ENCODE results near the gene RAB8B. TPM values are rescaled to one million over a fixed set of nuclear protein-coding genes. Genes with fewer than 3 reads are reported as not detected.

RAB8B gene
- total RNA-seq, 1 donor from 2014 or later, result 135 TPM

GRCh38 chr15:63295341-63295740, 105.9 kb downstream of the RAB8B start:
- no peaks in the 10 kb centered on the region for H3K4me1 Mint-ChIP-seq (ENCODE audit: low read depth)
- intact Hi-C loops (cut with micrococcal nuclease), result no loop called here
- H3K4me3 Mint-ChIP-seq, result no peak overlapping the region
- H3K36me3 Mint-ChIP-seq (ENCODE audit: low read depth), result peaks cover 2% of the 10 kb centered on the region
- H3K9me3 Mint-ChIP-seq, result no peaks in the 10 kb centered on the region
- H3K27me3 Mint-ChIP-seq (ENCODE audit: insufficient read depth), result no peaks in the 10 kb centered on the region
- DNase-seq (ENCODE audit: low spot score), result no peak
- H3K27ac Mint-ChIP-seq, result no peak overlapping the region

DNA sequence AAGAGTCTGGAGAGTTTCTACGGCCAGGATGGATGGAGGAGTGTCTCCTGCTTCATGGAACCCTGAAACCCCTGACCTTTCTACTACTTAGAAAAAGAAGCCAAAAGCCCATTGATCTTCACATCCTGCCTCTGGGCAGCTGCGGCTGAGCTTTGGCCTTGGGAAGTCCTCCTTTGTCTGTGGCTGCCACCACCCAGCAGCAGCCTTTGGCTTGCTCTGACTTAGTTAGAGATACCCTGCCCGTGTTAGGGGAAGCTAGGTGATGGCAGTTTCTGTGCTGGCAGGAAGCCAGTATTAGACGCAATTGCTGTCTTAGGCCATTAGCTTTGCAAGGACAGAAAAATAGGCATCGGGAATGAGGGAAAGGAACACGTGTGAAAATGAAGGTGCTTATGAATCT, 106.8 kb downstream of the RAB8B start:
- Mint-ChIP-seq H3K36me3 (ENCODE audit: low read depth) (peaks cover 2% of the 10 kb centered on the region), H3K27ac (no peak overlapping the region), H3K27me3 (ENCODE audit: insufficient read depth) (no peaks in the 10 kb centered on the region), H3K4me1 (ENCODE audit: low read depth) (no peaks in the 10 kb centered on the region), H3K9me3 (no peaks in the 10 kb centered on the region), H3K4me3 (no peak overlapping the region)
- intact Hi-C loops (cut with micrococcal nuclease), result no loop called here
- no peak for DNase-seq (ENCODE audit: low spot score)

- H3K27me3 Mint-ChIP-seq (ENCODE audit: insufficient read depth), result no peaks in the 10 kb centered on the region
- H3K4me1 Mint-ChIP-seq (ENCODE audit: low read depth), result no peaks in the 10 kb centered on the region
- intact Hi-C loops (cut with micrococcal nuclease), result no loop called here
- no peaks in the 10 kb centered on the region for H3K36me3 Mint-ChIP-seq (ENCODE audit: low read depth)
- H3K9me3 Mint-ChIP-seq, result no peaks in the 10 kb centered on the region
- DNase-seq (ENCODE audit: low spot score), result no peak
- H3K4me3 Mint-ChIP-seq, result no peak overlapping the region
- peak overlapping the region; percentile 77 for H3K27ac Mint-ChIP-seq
Observed at GRCh38 chr15:63299943-63300575, 110.7 kb downstream of the RAB8B start.

- H3K27me3 Mint-ChIP-seq (ENCODE audit: insufficient read depth), result no peaks in the 10 kb centered on the region
- no peak overlapping the region for H3K4me3 Mint-ChIP-seq
- no peaks in the 10 kb centered on the region for H3K4me1 Mint-ChIP-seq (ENCODE audit: low read depth)
- H3K27ac Mint-ChIP-seq, result no peak overlapping the region
- H3K9me3 Mint-ChIP-seq, result no peaks in the 10 kb centered on the region
- intact Hi-C loops (cut with micrococcal nuclease), result no loop called here
- no peak for DNase-seq (ENCODE audit: low spot score)
- no peaks in the 10 kb centered on the region for H3K36me3 Mint-ChIP-seq (ENCODE audit: low read depth)
Observed at GRCh38 chr15:63301088-63301487, 111.7 kb downstream of the RAB8B start.

DNA sequence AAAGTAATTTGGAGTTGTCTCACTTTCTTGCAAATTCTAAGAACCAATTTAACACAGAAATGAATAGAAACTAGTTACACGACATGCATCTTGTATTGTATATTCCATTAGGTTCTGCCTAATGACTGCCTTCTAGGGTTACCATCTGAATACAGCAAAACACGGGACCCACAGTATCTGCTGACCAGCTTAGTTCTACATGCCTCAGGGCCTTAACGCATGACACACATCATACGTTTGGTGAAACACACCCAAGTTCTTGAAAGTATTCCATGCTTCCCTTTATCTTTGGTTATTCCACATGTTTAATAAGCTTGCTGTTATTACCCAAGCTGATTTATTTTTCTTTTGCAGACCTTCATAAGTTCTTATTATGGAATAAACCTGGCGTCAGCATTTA, 115.9 kb downstream of the RAB8B start:
- intact Hi-C loops (cut with micrococcal nuclease), result no loop called here
- H3K36me3 Mint-ChIP-seq (ENCODE audit: low read depth), result no peaks in the 10 kb centered on the region

GRCh38 chr15:63306492-63307073, 117.2 kb downstream of the RAB8B start:
- Mint-ChIP-seq H3K36me3 (ENCODE audit: low read depth) (no peaks in the 10 kb centered on the region), H3K9me3 (no peaks in the 10 kb centered on the region), H3K4me3 (no peak overlapping the region), H3K27me3 (ENCODE audit: insufficient read depth) (no peaks in the 10 kb centered on the region), H3K27ac (no peak overlapping the region), H3K4me1 (ENCODE audit: low read depth) (no peaks in the 10 kb centered on the region)
- intact Hi-C loops (cut with micrococcal nuclease), result no loop called here
- no peak for DNase-seq (ENCODE audit: low spot score)

More for the DNA sequence above, 115.9 kb downstream of the RAB8B start:
- Mint-ChIP-seq H3K27me3 (ENCODE audit: insufficient read depth) (no peaks in the 10 kb centered on the region), H3K9me3 (no peaks in the 10 kb centered on the region), H3K4me3 (no peak overlapping the region), H3K27ac (no peak overlapping the region), H3K4me1 (ENCODE audit: low read depth) (no peaks in the 10 kb centered on the region)
- DNase-seq (ENCODE audit: low spot score), result no peak

GRCh38 chr15:63308491-63308890, 119.1 kb downstream of the RAB8B start:
- Mint-ChIP-seq H3K27me3 (ENCODE audit: insufficient read depth) (no peaks in the 10 kb centered on the region), H3K27ac (no peak overlapping the region), H3K9me3 (no peaks in the 10 kb centered on the region), H3K4me1 (ENCODE audit: low read depth) (no peaks in the 10 kb centered on the region), H3K4me3 (no peak overlapping the region), H3K36me3 (ENCODE audit: low read depth) (no peaks in the 10 kb centered on the region)
- no peak for DNase-seq (ENCODE audit: low spot score)
- intact Hi-C loops (cut with micrococcal nuclease), result no loop called here

DNA sequence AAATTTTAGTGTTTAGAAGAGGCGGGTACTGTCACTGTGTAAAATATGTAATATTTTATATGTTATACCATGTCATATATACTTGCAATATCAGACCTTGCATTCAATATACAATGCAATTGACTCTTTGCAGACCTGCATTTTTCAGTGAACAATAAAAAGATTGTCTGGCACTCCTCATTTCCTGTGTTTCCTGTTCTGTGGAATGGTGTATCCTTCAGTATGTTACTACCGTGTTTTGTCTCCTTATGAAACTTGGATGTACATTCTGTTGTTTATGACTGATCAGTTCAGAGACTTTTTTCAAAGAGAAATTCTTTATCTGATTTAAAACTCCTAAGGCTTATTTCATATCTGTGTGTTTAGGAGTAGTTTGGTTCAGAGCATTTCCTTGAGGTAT, 119.5 kb downstream of the RAB8B start:
- DNase-seq (ENCODE audit: low spot score), result no peak
- no peaks in the 10 kb centered on the region for H3K4me1 Mint-ChIP-seq (ENCODE audit: low read depth)
- H3K27ac Mint-ChIP-seq, result no peak overlapping the region
- H3K4me3 Mint-ChIP-seq, result no peak overlapping the region
- H3K9me3 Mint-ChIP-seq, result no peaks in the 10 kb centered on the region
- H3K36me3 Mint-ChIP-seq (ENCODE audit: low read depth), result no peaks in the 10 kb centered on the region
- peaks cover 2% of the 10 kb centered on the region for H3K27me3 Mint-ChIP-seq (ENCODE audit: insufficient read depth)
- intact Hi-C loops (cut with micrococcal nuclease), result no loop called here

DNA sequence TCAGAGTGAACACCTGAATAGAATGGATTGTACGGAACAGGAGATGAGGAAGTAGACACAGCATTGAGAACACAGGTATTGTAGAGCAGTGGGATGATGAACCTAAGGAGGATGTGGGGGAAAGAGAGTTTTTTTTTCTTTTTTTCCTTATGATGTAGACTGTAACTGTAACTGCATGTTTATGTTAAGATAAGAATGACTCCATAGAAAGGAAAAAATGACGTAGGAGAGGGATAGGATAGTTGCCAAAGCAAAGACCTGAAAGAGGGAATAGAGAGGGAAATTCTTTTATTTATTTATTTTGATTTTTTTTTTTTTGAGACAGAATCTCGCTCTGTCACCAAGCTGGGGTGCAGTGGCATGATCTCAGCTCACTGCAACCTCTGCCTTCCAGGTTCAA, 121.2 kb downstream of the RAB8B start:
- Mint-ChIP-seq H3K9me3 (no peaks in the 10 kb centered on the region), H3K27ac (no peak overlapping the region), H3K27me3 (ENCODE audit: insufficient read depth) (peaks cover 10% of the 10 kb centered on the region), H3K4me3 (no peak overlapping the region), H3K4me1 (ENCODE audit: low read depth) (no peaks in the 10 kb centered on the region), H3K36me3 (ENCODE audit: low read depth) (no peaks in the 10 kb centered on the region)
- intact Hi-C loops (cut with micrococcal nuclease), result no loop called here
- no peak for DNase-seq (ENCODE audit: low spot score)

- Mint-ChIP-seq H3K9me3 (no peaks in the 10 kb centered on the region), H3K4me1 (ENCODE audit: low read depth) (no peaks in the 10 kb centered on the region), H3K27me3 (ENCODE audit: insufficient read depth) (peaks cover 16% of the 10 kb centered on the region), H3K4me3 (no peak overlapping the region), H3K27ac (no peak overlapping the region), H3K36me3 (ENCODE audit: low read depth) (no peaks in the 10 kb centered on the region)
- no peak for DNase-seq (ENCODE audit: low spot score)
- intact Hi-C loops (cut with micrococcal nuclease), result no loop called here
Observed at GRCh38 chr15:63312286-63312685, 122.9 kb downstream of the RAB8B start.

GRCh38 chr15:63313825-63314224, 124.4 kb downstream of the RAB8B start:
- intact Hi-C loops (cut with micrococcal nuclease), result no loop called here
- H3K27ac Mint-ChIP-seq, result no peak overlapping the region
- no peak for DNase-seq (ENCODE audit: low spot score)
- H3K9me3 Mint-ChIP-seq, result no peaks in the 10 kb centered on the region
- H3K4me1 Mint-ChIP-seq (ENCODE audit: low read depth), result no peaks in the 10 kb centered on the region
- no peaks in the 10 kb centered on the region for H3K36me3 Mint-ChIP-seq (ENCODE audit: low read depth)
- peaks cover 19% of the 10 kb centered on the region for H3K27me3 Mint-ChIP-seq (ENCODE audit: insufficient read depth)
- H3K4me3 Mint-ChIP-seq, result no peak overlapping the region

DNA sequence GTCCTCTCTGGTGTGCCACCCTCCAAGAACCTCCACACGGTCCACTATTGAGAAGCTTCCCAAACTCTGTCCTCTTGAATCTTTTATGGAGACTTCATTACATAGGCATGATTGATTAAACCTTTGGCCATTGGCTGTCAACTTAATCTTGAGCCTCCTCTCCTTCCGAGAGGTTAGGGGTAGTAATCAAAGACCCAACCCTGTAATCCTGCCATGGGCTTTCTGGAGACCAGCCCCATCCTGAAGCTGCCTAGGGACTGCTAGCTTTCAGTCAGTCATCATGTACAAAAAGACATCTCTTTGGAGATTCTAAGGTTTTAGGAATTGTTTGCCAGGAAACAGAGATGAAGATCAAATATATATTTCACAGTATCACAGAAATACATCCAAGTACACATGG, 125.0 kb downstream of the RAB8B start:
- H3K36me3 Mint-ChIP-seq (ENCODE audit: low read depth), result no peaks in the 10 kb centered on the region
- DNase-seq (ENCODE audit: low spot score), result no peak
- H3K27ac Mint-ChIP-seq, result no peak overlapping the region
- H3K27me3 Mint-ChIP-seq (ENCODE audit: insufficient read depth), result peaks cover 19% of the 10 kb centered on the region
- no peaks in the 10 kb centered on the region for H3K9me3 Mint-ChIP-seq
- no peak overlapping the region for H3K4me3 Mint-ChIP-seq
- intact Hi-C loops (cut with micrococcal nuclease), result no loop called here
- no peaks in the 10 kb centered on the region for H3K4me1 Mint-ChIP-seq (ENCODE audit: low read depth)

All from activated T-helper 1 cell treated with anti-CD3 and anti-CD28 coated beads, Interleukin-12 subunit alpha, Interleukin-12 subunit beta, Interleukin-2, Interleukin-4 antibody, amounts not matched to agents 30 ng/mL and 10 ng/mL and 1 ng/mL, durations not matched to agents 14 hours and 24 hours and 36 hours (primary cell).